ENCODE measurements around the gene VANGL1.

DNA sequence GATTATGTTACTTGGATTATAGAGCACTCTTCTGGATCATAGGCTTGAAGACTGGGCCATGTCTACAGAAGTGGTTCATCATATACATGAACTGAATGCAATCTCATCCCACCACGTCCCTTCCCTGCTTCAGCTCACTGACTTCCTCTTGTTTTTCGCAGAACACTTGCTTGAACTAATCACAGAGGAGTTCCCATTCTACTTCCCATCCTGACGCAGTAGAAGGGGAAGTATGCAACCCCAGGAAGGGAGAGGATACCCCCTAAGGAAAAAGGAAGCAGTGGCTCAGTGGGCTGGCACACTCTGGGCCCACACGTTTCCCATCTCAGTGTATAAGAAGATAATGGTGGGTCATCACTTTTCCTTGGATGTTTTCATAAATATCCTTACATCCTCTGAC lies 90.5 kb downstream of the VANGL1 start:
- no peak for TF ChIP-seq EZH2 (IDR thresholded peaks at IDR 0.05)
- TF ChIP-seq POLR2AphosphoS5 (IDR thresholded peaks at IDR 0.05; ENCODE audit: borderline replicate concordance, low read depth, low read length), result no peak
